ENCODE data around the gene CDKAL1.
"Not testable (repeated sequence)": the region's sequence is repeated elsewhere in the genome, so short reads cannot be mapped to it uniquely, and the experiment has no call there.

CDKAL1 gene

GRCh38 chr6:21085643-21086042 lies 551.4 kb downstream of the CDKAL1 start:
- no peak for DNase-seq

GRCh38 chr6:21087188-21087587 lies 552.9 kb downstream of the CDKAL1 start:
- no peak for DNase-seq

GRCh38 chr6:21091411-21091810 lies 557.2 kb downstream of the CDKAL1 start:
- DNase-seq: no peak

GRCh38 chr6:21092231-21092772 lies 558.0 kb downstream of the CDKAL1 start:
- DNase-seq: not testable (repeated sequence)

GRCh38 chr6:21095462-21095861 lies 561.2 kb downstream of the CDKAL1 start:
- no peak for DNase-seq

GRCh38 chr6:21098134-21098533 lies 563.9 kb downstream of the CDKAL1 start:
- DNase-seq: no peak

- peak; percentile 39 for DNase-seq
Observed at GRCh38 chr6:21098744-21099143, 564.5 kb downstream of the CDKAL1 start.

- DNase-seq: no peak
Observed at GRCh38 chr6:21099338-21100314, 565.4 kb downstream of the CDKAL1 start.

GRCh38 chr6:21100991-21101390 lies 566.7 kb downstream of the CDKAL1 start:
- no peak for DNase-seq

- peak; percentile 21 for DNase-seq
Observed at GRCh38 chr6:21101694-21102093, 567.4 kb downstream of the CDKAL1 start.

- DNase-seq: no peak
Observed at GRCh38 chr6:21102201-21102600, 567.9 kb downstream of the CDKAL1 start.

GRCh38 chr6:21102624-21103023 lies 568.4 kb downstream of the CDKAL1 start:
- DNase-seq: no peak

- no peak for DNase-seq
Observed at GRCh38 chr6:21103626-21104224, 569.5 kb downstream of the CDKAL1 start.

GRCh38 chr6:21104288-21104687 lies 570.0 kb downstream of the CDKAL1 start:
- DNase-seq: no peak

- no peak for DNase-seq
Observed at GRCh38 chr6:21107796-21108195, 573.5 kb downstream of the CDKAL1 start.

GRCh38 chr6:21109391-21110178 lies 575.3 kb downstream of the CDKAL1 start:
- no peak for DNase-seq

GRCh38 chr6:21110684-21111083 lies 576.4 kb downstream of the CDKAL1 start:
- DNase-seq: no peak

- no peak for DNase-seq
Observed at GRCh38 chr6:21111093-21111725, 577.0 kb downstream of the CDKAL1 start.

- DNase-seq: peak; percentile 94
Observed at GRCh38 chr6:21115111-21115510, 580.9 kb downstream of the CDKAL1 start.

- no peak for DNase-seq
Observed at GRCh38 chr6:21116736-21117135, 582.5 kb downstream of the CDKAL1 start.

GRCh38 chr6:21118216-21118780 lies 584.0 kb downstream of the CDKAL1 start:
- no peak for DNase-seq

GRCh38 chr6:21121636-21122136 lies 587.4 kb downstream of the CDKAL1 start:
- DNase-seq: no peak

All from NCI-H187 treated with DMSO at 0.1 percent for 48 hours (cell line).